GM12878 (cell line): Measurements from ENCODE around the gene ITGAL. TPM values are rescaled to one million over a fixed set of nuclear protein-coding genes. Genes with fewer than 3 reads are reported as not detected.

Experiments
- EGR1 ChIP-seq, 2 experiments: IDR thresholded peaks; 1 replicate in 1 of 2; 2 replicates in 1 of 2; pipeline ENCODE4 v1.6.1; 2011 to 2012; ENCODE audit warnings: low read depth in 2 of 2, low read length in 2 of 2, borderline replicate concordance in 1 of 2, mild to moderate bottlenecking in 1 of 2, moderate library complexity in 1 of 2
- KDM1A ChIP-seq: fragments of 200-600 bp; sonication (generic); IDR thresholded peaks from 2 replicates; pipeline ENCODE4 v1.6.1; 2016; ENCODE audit warnings: borderline replicate concordance
- LARP7 ChIP-seq: fragments of 450-650 bp; IDR thresholded peaks from 2 replicates; pipeline ENCODE4 v1.6.1; 2017; ENCODE audit warnings: mild to moderate bottlenecking
- POU2F2 ChIP-seq: IDR thresholded peaks from 3 replicates; pipeline ENCODE4 v1.6.1; 2011; ENCODE audit warnings: low read depth, mild to moderate bottlenecking, low read length, borderline replicate concordance
- SMARCA5 ChIP-seq: fragments of 450-650 bp; IDR thresholded peaks from 2 replicates; pipeline ENCODE4 v1.6.1; 2017; ENCODE audit warnings: mild to moderate bottlenecking
- TBL1XR1 ChIP-seq: IDR thresholded peaks from 2 replicates; pipeline ENCODE4 v1.6.1; 2012; ENCODE audit warnings: low read depth, low read length, improper control_type of control experiment
- TCF3 ChIP-seq: IDR thresholded peaks from 2 replicates; pipeline ENCODE4 v1.6.1; 2012; ENCODE audit warnings: low read depth, mild to moderate bottlenecking, low read length, borderline replicate concordance; ENCODE audit not compliant: insufficient read depth
- WRNIP1 ChIP-seq: IDR thresholded peaks from 2 replicates; pipeline ENCODE4 v1.6.1; 2011; ENCODE audit warnings: low read depth, low read length, improper control_type of control experiment, borderline replicate concordance
- ZBED1 ChIP-seq: IDR thresholded peaks from 2 replicates; pipeline ENCODE4 v1.6.1; 2016; ENCODE audit warnings: borderline replicate concordance
- ZNF384 ChIP-seq: IDR thresholded peaks from 2 replicates; pipeline ENCODE4 v1.6.1; 2012; ENCODE audit warnings: low read depth, mild to moderate bottlenecking, low read length, improper control_type of control experiment, borderline replicate concordance
- polyA plus RNA-seq, 11 experiments: library from polyadenylated mRNA; depleted of rRNA in 4 of 11; unstranded in 6 of 11; stranded (reverse) in 5 of 11; fragments of >200 nt; fragmentation: Nextera tagmentation in 4 of 11; fragmentation: Illumina TruSeq in 1 of 11; extraction: Ambion mirVana in 4 of 11; extraction: Trizol in 1 of 11; gene quantifications; 1 replicate in 1 of 11; 2 replicates in 10 of 11; pipeline versions ENCODE4 v1.2.1 to v1.2.3, GENCODE V29; 2011 to 2016; ENCODE audit warnings: inconsistent platforms in 2 of 11, missing spikeins in 2 of 11, low read depth in 1 of 11
- total RNA-seq, 4 experiments: library from RNA; depleted of rRNA in 3 of 4; stranded (reverse); fragments of >200 nt in 3 of 4; fragmentation: Illumina TruSeq in 1 of 4; extraction: Trizol in 1 of 4; gene quantifications; 2 replicates each; pipeline versions ENCODE4 v1.2.1 to v1.2.3, GENCODE V29; 2013 to 2021
- TF ChIP-seq, protein P1 (sequence below): IDR thresholded peaks from 2 replicates; pipeline ENCODE4 v1.6.1; 2011; ENCODE audit warnings: borderline replicate concordance, low read depth, mild to moderate bottlenecking, moderate library complexity, low read length; ENCODE audit not compliant: insufficient read depth, poor library complexity, severe bottlenecking
- TF ChIP-seq, protein P2 (sequence below): fragments of 450-650 bp; IDR thresholded peaks from 2 replicates; pipeline ENCODE4 v1.6.1; 2014; ENCODE audit warnings: mild to moderate bottlenecking
- TF ChIP-seq, protein P3 (sequence below): fragments of 450-650 bp; IDR thresholded peaks from 2 replicates; pipeline ENCODE4 v1.6.1; 2018; ENCODE audit warnings: borderline replicate concordance, mild to moderate bottlenecking; ENCODE audit not compliant: partially characterized antibody

ITGAL gene
- total and polyA plus RNA-seq, 10 of the 15 experiments (the other 5 are each of a cell fraction or from before 2014, with no cell fraction given) = 10.7 to 170 (median 96.9) TPM

- TF ChIP-seq, protein P1, sequence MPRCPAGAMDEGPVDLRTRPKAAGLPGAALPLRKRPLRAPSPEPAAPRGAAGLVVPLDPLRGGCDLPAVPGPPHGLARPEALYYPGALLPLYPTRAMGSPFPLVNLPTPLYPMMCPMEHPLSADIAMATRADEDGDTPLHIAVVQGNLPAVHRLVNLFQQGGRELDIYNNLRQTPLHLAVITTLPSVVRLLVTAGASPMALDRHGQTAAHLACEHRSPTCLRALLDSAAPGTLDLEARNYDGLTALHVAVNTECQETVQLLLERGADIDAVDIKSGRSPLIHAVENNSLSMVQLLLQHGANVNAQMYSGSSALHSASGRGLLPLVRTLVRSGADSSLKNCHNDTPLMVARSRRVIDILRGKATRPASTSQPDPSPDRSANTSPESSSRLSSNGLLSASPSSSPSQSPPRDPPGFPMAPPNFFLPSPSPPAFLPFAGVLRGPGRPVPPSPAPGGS = no peak
- TF ChIP-seq KDM1A (no peak), EGR1 (IDR thresholded peaks at IDR 0.05; ENCODE audit: borderline replicate concordance in 1 of 2, low read depth in 2 of 2, low read length in 2 of 2) (no peak), TBL1XR1 (no peak), LARP7 (no peak), SMARCA5 (no peak), POU2F2 (no peak), TCF3 (no peak), ZBED1 (no peak), ZNF384 (no peak), WRNIP1 (no peak)
- TF ChIP-seq, protein P2, sequence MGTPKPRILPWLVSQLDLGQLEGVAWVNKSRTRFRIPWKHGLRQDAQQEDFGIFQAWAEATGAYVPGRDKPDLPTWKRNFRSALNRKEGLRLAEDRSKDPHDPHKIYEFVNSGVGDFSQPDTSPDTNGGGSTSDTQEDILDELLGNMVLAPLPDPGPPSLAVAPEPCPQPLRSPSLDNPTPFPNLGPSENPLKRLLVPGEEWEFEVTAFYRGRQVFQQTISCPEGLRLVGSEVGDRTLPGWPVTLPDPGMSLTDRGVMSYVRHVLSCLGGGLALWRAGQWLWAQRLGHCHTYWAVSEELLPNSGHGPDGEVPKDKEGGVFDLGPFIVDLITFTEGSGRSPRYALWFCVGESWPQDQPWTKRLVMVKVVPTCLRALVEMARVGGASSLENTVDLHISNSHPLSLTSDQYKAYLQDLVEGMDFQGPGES = no peak
- TF ChIP-seq, protein P3, sequence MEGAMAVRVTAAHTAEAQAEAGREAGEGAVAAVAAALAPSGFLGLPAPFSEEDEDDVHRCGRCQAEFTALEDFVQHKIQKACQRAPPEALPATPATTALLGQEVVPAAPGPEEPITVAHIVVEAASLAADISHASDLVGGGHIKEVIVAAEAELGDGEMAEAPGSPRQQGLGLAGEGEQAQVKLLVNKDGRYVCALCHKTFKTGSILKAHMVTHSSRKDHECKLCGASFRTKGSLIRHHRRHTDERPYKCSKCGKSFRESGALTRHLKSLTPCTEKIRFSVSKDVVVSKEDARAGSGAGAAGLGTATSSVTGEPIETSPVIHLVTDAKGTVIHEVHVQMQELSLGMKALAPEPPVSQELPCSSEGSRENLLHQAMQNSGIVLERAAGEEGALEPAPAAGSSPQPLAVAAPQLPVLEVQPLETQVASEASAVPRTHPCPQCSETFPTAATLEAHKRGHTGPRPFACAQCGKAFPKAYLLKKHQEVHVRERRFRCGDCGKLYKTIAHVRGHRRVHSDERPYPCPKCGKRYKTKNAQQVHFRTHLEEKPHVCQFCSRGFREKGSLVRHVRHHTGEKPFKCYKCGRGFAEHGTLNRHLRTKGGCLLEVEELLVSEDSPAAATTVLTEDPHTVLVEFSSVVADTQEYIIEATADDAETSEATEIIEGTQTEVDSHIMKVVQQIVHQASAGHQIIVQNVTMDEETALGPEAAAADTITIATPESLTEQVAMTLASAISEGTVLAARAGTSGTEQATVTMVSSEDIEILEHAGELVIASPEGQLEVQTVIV = no peak
Measured at GRCh38 chr16:30510376-30510938, 37.9 kb downstream of the ITGAL start (continued).
